DND-41 (cell line): Measurements from ENCODE around the gene NKD2.

Experiments used
- ATAC-seq: fragments of 200-7000 bp; cut with Tn5 transposase; 3 replicates; pipeline ENCODE4 v1.9.1; 2021; ENCODE audit warnings: low read depth; ENCODE audit not compliant: insufficient read depth
- DNase-seq: peaks from one replicate; pipeline ENCODE4 v3.0.0-alpha.2; 2020
- H2AFZ ChIP-seq: 2 replicates; pipeline ENCODE4 v1.6.0; 2012; ENCODE audit warnings: low read depth, low read length
- H3K27ac ChIP-seq: 2 replicates; pipeline ENCODE4 v1.5.1; 2012; ENCODE audit warnings: low read length, inconsistent platforms
- H3K27me3 ChIP-seq: fragments of 200-600 bp; sonication (generic); 2 replicates; pipeline ENCODE4 v1.6.0; 2012; ENCODE audit warnings: low read length, mild to moderate bottlenecking, inconsistent platforms; ENCODE audit not compliant: insufficient read depth, poor library complexity
- H3K36me3 ChIP-seq: 2 replicates; pipeline ENCODE4 v1.5.1; 2012; ENCODE audit warnings: low read length, inconsistent platforms; ENCODE audit not compliant: insufficient read depth
- H3K4me1 ChIP-seq: 2 replicates; pipeline ENCODE4 v1.5.1; 2012; ENCODE audit warnings: mild to moderate bottlenecking, low read length; ENCODE audit not compliant: insufficient read depth
- H3K4me2 ChIP-seq: 2 replicates; pipeline ENCODE4 v1.6.0; 2012; ENCODE audit warnings: mild to moderate bottlenecking, moderate library complexity, low read length, inconsistent platforms; ENCODE audit not compliant: insufficient read depth
- H3K4me3 ChIP-seq, 2 experiments: fragments of 200-600 bp in 1 of 2; shearing (Covaris generic) in 1 of 2; 2 replicates each; pipeline ENCODE4 v1.5.1; 2012 to 2016; ENCODE audit warnings: inconsistent platforms in 2 of 2, low read length in 2 of 2, mild to moderate bottlenecking in 2 of 2, low read depth in 1 of 2, moderate library complexity in 1 of 2
- H3K79me2 ChIP-seq: 2 replicates; pipeline ENCODE4 v1.6.0; 2012; ENCODE audit warnings: low read length, inconsistent platforms; ENCODE audit not compliant: insufficient read depth
- H3K9ac ChIP-seq: 2 replicates; pipeline ENCODE4 v1.6.0; 2012; ENCODE audit warnings: low read depth, mild to moderate bottlenecking, inconsistent platforms, low read length, moderate library complexity
- H3K9me3 ChIP-seq: 2 replicates; pipeline ENCODE4 v1.5.1; 2012; ENCODE audit warnings: low read length, moderate library complexity, mild to moderate bottlenecking, inconsistent platforms; ENCODE audit not compliant: insufficient read depth, severe bottlenecking
- H4K20me1 ChIP-seq: 2 replicates; pipeline ENCODE4 v1.6.0; 2012; ENCODE audit warnings: low read length; ENCODE audit not compliant: insufficient read depth
- CTCF ChIP-seq: IDR thresholded peaks from 2 replicates; pipeline ENCODE4 v1.5.1; 2012; ENCODE audit warnings: borderline replicate concordance, low read length, moderate library complexity, mild to moderate bottlenecking; ENCODE audit not compliant: poor library complexity, severe bottlenecking; ENCODE audit errors: extremely low read depth
- EZH2 ChIP-seq: IDR thresholded peaks from 3 replicates; pipeline ENCODE4 v1.6.1; 2012; ENCODE audit warnings: borderline replicate concordance, low read depth, mild to moderate bottlenecking, moderate library complexity, low read length, inconsistent platforms; ENCODE audit not compliant: severe bottlenecking

The NKD2 gene

GRCh38 chr5:1017056-1017455, 8.5 kb downstream of the NKD2 start:
- no peak overlapping the region for H3K4me2 ChIP-seq
- no peak overlapping the region for H3K9ac ChIP-seq
- H3K27me3 ChIP-seq: no peaks in the 10 kb centered on the region
- no peaks in the 10 kb centered on the region for H3K9me3 ChIP-seq
- peaks cover 12% of the 10 kb centered on the region; the same call in 1 of the 2 replicates for H3K79me2 ChIP-seq
- no peak overlapping the region for H3K27ac ChIP-seq
- no peak overlapping the region for H3K4me3 ChIP-seq
- no peak for ATAC-seq
- H3K4me1 ChIP-seq: no peaks in the 10 kb centered on the region
- no peak for DNase-seq
- H3K36me3 ChIP-seq: peaks cover 62% of the 10 kb centered on the region
- no peak for TF ChIP-seq EZH2
- TF ChIP-seq CTCF: no peak
- H2AFZ ChIP-seq: no peak overlapping the region
- peaks cover 67% of the 10 kb centered on the region for H4K20me1 ChIP-seq

GRCh38 chr5:1017691-1018455, 9.3 kb downstream of the NKD2 start:
- no peak overlapping the region for H3K4me2 ChIP-seq
- H3K36me3 ChIP-seq: peaks cover 54% of the 10 kb centered on the region
- no peak for DNase-seq
- H3K79me2 ChIP-seq: peaks cover 8% of the 10 kb centered on the region; the same call in 1 of the 2 replicates
- H3K27me3 ChIP-seq: no peaks in the 10 kb centered on the region
- no peak overlapping the region for H3K9ac ChIP-seq
- H2AFZ ChIP-seq: no peak overlapping the region
- H4K20me1 ChIP-seq: peaks cover 58% of the 10 kb centered on the region
- TF ChIP-seq CTCF: no peak
- no peak for TF ChIP-seq EZH2
- no peak overlapping the region for H3K4me3 ChIP-seq
- no peaks in the 10 kb centered on the region for H3K4me1 ChIP-seq
- H3K27ac ChIP-seq: no peak overlapping the region
- 0 out of 3 replicates have a peak, but pooled peaks have one; percentile 25 for ATAC-seq
- H3K9me3 ChIP-seq: no peaks in the 10 kb centered on the region

GRCh38 chr5:1018596-1018995, 10.0 kb downstream of the NKD2 start:
- Histone ChIP-seq H3K36me3 (peaks cover 47% of the 10 kb centered on the region), H3K27ac (no peak overlapping the region), H3K4me1 (no peaks in the 10 kb centered on the region), H2AFZ (no peak overlapping the region), H3K4me3 (no peak overlapping the region), H3K79me2 (peaks cover 6% of the 10 kb centered on the region; the same call in 1 of the 2 replicates), H3K27me3 (no peaks in the 10 kb centered on the region), H3K4me2 (no peak overlapping the region), H3K9ac (no peak overlapping the region), H4K20me1 (peaks cover 52% of the 10 kb centered on the region), H3K9me3 (no peaks in the 10 kb centered on the region)
- TF ChIP-seq CTCF: no peak
- TF ChIP-seq EZH2: no peak
- ATAC-seq (no peak), DNase-seq (no peak)
